Measurements from ENCODE around the gene LEUTX.

DNA sequence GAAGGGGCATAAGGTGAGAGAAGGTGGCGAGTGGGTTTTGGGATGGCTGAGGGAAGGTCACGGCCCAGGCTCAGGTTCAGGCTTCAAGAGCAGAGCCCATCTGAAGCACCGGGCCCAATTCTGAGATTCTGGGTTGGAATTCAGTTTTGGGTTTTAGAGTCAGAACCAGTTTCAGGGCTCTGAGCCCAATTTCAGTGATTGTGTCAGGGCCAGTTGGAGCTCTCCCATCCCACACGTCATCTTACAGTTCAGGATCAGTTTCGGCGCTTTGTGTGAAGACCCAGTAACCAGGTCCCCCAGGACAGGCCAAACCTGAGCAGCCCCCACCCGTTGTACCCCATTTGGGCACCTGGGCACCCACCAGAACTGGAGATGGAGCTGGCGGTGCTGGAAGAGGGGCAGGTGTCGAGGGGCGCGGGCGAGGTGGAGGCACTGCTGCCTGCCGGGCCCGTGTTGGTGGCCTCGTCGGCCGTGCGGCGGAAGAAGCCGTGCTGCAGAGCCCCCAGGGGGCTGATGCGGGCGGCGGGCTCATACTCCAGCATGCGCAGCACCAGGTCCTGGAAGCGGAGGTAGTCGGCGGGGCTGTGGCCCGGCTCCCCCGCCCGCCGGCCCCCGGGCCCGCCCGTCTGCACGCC, 47.8 kb downstream of the LEUTX start:
- no peak for TF ChIP-seq POLR2AphosphoS5 (IDR thresholded peaks at IDR 0.05; ENCODE audit: low read depth, low read length)
- TF ChIP-seq, protein P1, sequence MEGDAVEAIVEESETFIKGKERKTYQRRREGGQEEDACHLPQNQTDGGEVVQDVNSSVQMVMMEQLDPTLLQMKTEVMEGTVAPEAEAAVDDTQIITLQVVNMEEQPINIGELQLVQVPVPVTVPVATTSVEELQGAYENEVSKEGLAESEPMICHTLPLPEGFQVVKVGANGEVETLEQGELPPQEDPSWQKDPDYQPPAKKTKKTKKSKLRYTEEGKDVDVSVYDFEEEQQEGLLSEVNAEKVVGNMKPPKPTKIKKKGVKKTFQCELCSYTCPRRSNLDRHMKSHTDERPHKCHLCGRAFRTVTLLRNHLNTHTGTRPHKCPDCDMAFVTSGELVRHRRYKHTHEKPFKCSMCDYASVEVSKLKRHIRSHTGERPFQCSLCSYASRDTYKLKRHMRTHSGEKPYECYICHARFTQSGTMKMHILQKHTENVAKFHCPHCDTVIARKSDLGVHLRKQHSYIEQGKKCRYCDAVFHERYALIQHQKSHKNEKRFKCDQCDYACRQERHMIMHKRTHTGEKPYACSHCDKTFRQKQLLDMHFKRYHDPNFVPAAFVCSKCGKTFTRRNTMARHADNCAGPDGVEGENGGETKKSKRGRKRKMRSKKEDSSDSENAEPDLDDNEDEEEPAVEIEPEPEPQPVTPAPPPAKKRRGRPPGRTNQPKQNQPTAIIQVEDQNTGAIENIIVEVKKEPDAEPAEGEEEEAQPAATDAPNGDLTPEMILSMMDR (IDR thresholded peaks at IDR 0.05), result no peak
- TF ChIP-seq, protein P2, sequence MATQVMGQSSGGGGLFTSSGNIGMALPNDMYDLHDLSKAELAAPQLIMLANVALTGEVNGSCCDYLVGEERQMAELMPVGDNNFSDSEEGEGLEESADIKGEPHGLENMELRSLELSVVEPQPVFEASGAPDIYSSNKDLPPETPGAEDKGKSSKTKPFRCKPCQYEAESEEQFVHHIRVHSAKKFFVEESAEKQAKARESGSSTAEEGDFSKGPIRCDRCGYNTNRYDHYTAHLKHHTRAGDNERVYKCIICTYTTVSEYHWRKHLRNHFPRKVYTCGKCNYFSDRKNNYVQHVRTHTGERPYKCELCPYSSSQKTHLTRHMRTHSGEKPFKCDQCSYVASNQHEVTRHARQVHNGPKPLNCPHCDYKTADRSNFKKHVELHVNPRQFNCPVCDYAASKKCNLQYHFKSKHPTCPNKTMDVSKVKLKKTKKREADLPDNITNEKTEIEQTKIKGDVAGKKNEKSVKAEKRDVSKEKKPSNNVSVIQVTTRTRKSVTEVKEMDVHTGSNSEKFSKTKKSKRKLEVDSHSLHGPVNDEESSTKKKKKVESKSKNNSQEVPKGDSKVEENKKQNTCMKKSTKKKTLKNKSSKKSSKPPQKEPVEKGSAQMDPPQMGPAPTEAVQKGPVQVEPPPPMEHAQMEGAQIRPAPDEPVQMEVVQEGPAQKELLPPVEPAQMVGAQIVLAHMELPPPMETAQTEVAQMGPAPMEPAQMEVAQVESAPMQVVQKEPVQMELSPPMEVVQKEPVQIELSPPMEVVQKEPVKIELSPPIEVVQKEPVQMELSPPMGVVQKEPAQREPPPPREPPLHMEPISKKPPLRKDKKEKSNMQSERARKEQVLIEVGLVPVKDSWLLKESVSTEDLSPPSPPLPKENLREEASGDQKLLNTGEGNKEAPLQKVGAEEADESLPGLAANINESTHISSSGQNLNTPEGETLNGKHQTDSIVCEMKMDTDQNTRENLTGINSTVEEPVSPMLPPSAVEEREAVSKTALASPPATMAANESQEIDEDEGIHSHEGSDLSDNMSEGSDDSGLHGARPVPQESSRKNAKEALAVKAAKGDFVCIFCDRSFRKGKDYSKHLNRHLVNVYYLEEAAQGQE (IDR thresholded peaks at IDR 0.05; ENCODE audit: insufficient read depth in 1 of 2, low read depth in 2 of 2, low read length in 1 of 2), result no peak

Measured in Panc1 (cell line).